Endodermal cell (in vitro differentiated cells): ENCODE measurements around the gene RNF130. TPM values are rescaled to one million over a fixed set of nuclear protein-coding genes. Genes with fewer than 3 reads are reported as not detected.

Source experiments
- DNase-seq: peaks from one replicate; pipeline ENCODE4 v3.0.0-alpha.2; 2017
- H3K27ac ChIP-seq: 2 replicates; pipeline ENCODE4 v1.5.1; 2013; ENCODE audit warnings: mild to moderate bottlenecking, low read depth, low read length, moderate library complexity
- H3K27me3 ChIP-seq: 2 replicates; pipeline ENCODE4 v1.6.1; 2013; ENCODE audit warnings: mild to moderate bottlenecking, low read length, moderate library complexity; ENCODE audit not compliant: insufficient read depth, control insufficient read depth, poor library complexity, severe bottlenecking
- H3K36me3 ChIP-seq: 2 replicates; pipeline ENCODE4 v1.7.0; 2013; ENCODE audit warnings: mild to moderate bottlenecking, low read length, moderate library complexity; ENCODE audit not compliant: control insufficient read depth, insufficient read depth
- H3K4me1 ChIP-seq: one replicate; pipeline ENCODE4 v1.7.0; 2013; ENCODE audit warnings: low read length; ENCODE audit not compliant: control insufficient read depth, insufficient read depth
- H3K4me3 ChIP-seq: 2 replicates; pipeline ENCODE4 v1.5.1; 2013; ENCODE audit warnings: mild to moderate bottlenecking, low read length, moderate library complexity
- H3K9ac ChIP-seq: 2 replicates; pipeline ENCODE4 v1.6.1; 2013; ENCODE audit warnings: mild to moderate bottlenecking, low read length, moderate library complexity; ENCODE audit not compliant: poor library complexity, severe bottlenecking; ENCODE audit errors: extremely low read depth
- H3K9me3 ChIP-seq: 2 replicates; pipeline ENCODE4 v1.6.1; 2013; ENCODE audit warnings: mild to moderate bottlenecking, low read length, moderate library complexity; ENCODE audit not compliant: control insufficient read depth
- H3K27ac Mint-ChIP-seq: 2 replicates; pipeline ENCODE4 v1.8.0; 2020; ENCODE audit warnings: mixed read lengths
- H3K27me3 Mint-ChIP-seq: 2 replicates; pipeline ENCODE4 v1.8.0; 2021; ENCODE audit warnings: mild to moderate bottlenecking, mixed read lengths; ENCODE audit not compliant: insufficient read depth
- H3K36me3 Mint-ChIP-seq: 2 replicates; pipeline ENCODE4 v1.8.0; 2020; ENCODE audit warnings: low read depth, mixed read lengths
- H3K4me1 Mint-ChIP-seq: 2 replicates; pipeline ENCODE4 v1.8.0; 2020; ENCODE audit warnings: mixed read lengths
- H3K4me3 Mint-ChIP-seq: 2 replicates; pipeline ENCODE4 v1.8.0; 2020; ENCODE audit warnings: mild to moderate bottlenecking, moderate library complexity, mixed read lengths
- H3K9me3 Mint-ChIP-seq: 2 replicates; pipeline ENCODE4 v1.8.0; 2020; ENCODE audit warnings: mild to moderate bottlenecking, mixed read lengths
- WGBS, 2 experiments: methylation state at CpG; one replicate each; pipeline versions ENCODE4 v1.1.5 to v1.1.7; 2013; ENCODE audit warnings: missing lambda C conversion rate in 2 of 2, mixed read lengths in 1 of 2; ENCODE audit not compliant: insufficient coverage in 1 of 2, insufficient read length in 1 of 2; 5-methylcytosine and 5-hydroxymethylcytosine counted together
- total RNA-seq, 2 donors: library from RNA; stranded (reverse); fragmentation: NEBNext Ultra II Directional in 1 of 2; extraction: Animal tissue kit (Norgen Biotek cat#: 25700) in 1 of 2; gene quantifications; 2 replicates in 1 of 2; 3 replicates in 1 of 2; pipeline ENCODE4 v1.2.1, GENCODE V29; 2021
- TF ChIP-seq, protein P1 (sequence below): fragments of 200-600 bp; sonication (generic); conservative IDR thresholded peaks from 2 replicates; pipeline ENCODE4 v1.5.0; 2021; ENCODE audit warnings: antibody characterized with exemption, mild to moderate bottlenecking

The RNF130 gene
- total RNA-seq, 2 donors from 2014 or later, result 64.7 to 74.4 TPM

DNA sequence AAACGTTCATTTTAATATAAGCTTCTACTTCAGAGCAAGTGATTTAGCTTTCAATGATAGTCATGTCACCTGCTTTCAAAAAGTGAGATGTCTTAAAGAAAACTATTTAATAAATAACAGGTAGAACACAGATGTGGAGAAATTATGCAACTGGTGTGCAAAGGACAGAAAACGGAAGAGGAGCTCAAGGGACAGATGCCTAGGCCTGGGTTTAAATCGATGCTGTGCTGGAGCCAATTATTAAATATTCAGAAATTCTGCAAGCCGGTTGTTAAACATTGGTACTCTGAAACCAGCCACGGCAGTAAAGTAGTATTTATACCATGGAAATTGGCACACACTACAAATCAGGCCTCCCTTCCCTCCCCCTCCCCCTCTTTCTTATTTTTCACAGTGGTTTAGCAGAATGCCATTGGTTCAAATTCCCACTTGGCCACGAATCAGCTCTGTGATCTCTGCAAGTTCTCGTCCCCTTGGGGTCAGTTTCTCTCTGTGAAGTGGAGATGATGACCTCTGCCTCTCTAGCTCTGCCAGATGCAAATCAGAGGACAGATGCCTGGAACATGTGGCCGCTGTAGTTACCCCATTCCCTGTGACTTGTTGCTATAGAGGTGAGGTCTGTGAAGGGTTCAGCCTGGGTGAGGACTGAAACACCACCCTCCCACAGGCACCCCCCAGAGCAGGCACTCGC is 6.2 kb upstream of the RNF130 start:
- no peak overlapping the region for H3K4me3 Mint-ChIP-seq
- Histone ChIP-seq H3K4me3 (no peak overlapping the region), H3K4me1 (no peaks in the 10 kb centered on the region), H3K9me3 (peaks cover 3% of the 10 kb centered on the region), H3K27ac (no peak overlapping the region), H3K27me3 (peaks cover 3% of the 10 kb centered on the region), H3K9ac (no peak overlapping the region), H3K36me3 (no peaks in the 10 kb centered on the region)
- H3K9me3 Mint-ChIP-seq, result peaks cover 32% of the 10 kb centered on the region
- 92 to 95% methylated on average over 6 to 9 of the region's 9 CpGs for WGBS, 2 experiments
- H3K27me3 Mint-ChIP-seq, result peaks cover 37% of the 10 kb centered on the region
- peaks cover 3% of the 10 kb centered on the region for H3K4me1 Mint-ChIP-seq
- no peak overlapping the region for H3K27ac Mint-ChIP-seq
- TF ChIP-seq, protein P1, sequence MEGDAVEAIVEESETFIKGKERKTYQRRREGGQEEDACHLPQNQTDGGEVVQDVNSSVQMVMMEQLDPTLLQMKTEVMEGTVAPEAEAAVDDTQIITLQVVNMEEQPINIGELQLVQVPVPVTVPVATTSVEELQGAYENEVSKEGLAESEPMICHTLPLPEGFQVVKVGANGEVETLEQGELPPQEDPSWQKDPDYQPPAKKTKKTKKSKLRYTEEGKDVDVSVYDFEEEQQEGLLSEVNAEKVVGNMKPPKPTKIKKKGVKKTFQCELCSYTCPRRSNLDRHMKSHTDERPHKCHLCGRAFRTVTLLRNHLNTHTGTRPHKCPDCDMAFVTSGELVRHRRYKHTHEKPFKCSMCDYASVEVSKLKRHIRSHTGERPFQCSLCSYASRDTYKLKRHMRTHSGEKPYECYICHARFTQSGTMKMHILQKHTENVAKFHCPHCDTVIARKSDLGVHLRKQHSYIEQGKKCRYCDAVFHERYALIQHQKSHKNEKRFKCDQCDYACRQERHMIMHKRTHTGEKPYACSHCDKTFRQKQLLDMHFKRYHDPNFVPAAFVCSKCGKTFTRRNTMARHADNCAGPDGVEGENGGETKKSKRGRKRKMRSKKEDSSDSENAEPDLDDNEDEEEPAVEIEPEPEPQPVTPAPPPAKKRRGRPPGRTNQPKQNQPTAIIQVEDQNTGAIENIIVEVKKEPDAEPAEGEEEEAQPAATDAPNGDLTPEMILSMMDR, result no peak
- no peak for DNase-seq
- no peaks in the 10 kb centered on the region for H3K36me3 Mint-ChIP-seq

DNA sequence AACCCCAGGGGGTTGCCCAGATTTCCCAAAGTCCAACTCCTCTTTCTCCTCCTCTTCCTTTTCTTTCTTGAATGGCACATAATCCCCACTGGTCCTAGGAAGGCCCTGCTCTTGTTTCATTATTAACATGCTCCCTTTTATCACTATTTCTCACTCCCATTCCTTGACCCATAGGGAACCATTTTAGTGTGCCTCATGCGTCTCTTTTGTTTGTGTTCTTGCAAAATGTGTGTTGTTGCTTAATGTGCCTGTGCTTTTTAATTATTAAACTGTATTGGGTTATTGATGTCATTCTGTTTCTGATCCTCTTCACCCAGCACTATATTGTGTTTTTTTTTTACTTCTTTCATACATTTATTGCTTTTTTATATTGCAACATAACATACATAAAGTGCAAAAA is 4.1 kb upstream of the RNF130 start:
- Mint-ChIP-seq H3K9me3 (peaks cover 36% of the 10 kb centered on the region), H3K27me3 (peaks cover 43% of the 10 kb centered on the region), H3K27ac (no peak overlapping the region), H3K4me1 (no peaks in the 10 kb centered on the region), H3K4me3 (no peak overlapping the region), H3K36me3 (peaks cover 3% of the 10 kb centered on the region)
- H3K27me3 ChIP-seq, result peaks cover 8% of the 10 kb centered on the region
- H3K36me3 ChIP-seq, result no peaks in the 10 kb centered on the region
- H3K4me1 ChIP-seq, result no peaks in the 10 kb centered on the region
- TF ChIP-seq, protein P1, result no peak
- peaks cover 9% of the 10 kb centered on the region for H3K9me3 ChIP-seq
- H3K27ac ChIP-seq, result no peak overlapping the region
- no peak overlapping the region for H3K9ac ChIP-seq
- WGBS, 2 experiments, result 100% methylated on average over 1 of the region's 1 CpG; no CpG with 5 or more reads in 1 of the 2 experiments
- DNase-seq, result no peak
- H3K4me3 ChIP-seq, result no peak overlapping the region

DNA sequence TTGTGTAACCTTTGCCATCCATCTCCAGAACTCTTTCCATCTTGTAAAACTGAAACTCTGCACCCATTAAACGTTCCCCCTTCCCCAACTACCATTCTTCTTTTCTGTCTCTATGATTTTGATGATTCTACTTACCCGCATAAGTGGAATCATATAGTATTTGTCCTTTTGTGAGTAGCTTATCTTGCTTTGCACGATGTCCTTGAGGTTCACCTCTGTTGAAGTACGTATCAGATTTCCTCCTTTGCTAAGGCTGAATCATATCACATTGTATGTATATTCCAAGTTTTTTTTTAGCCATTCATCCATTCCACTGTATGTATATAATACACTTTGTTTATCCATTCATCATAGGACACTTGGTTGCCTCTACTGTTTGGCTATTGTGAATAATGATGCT is 2.9 kb upstream of the RNF130 start:
- H3K27me3 ChIP-seq, result peaks cover 8% of the 10 kb centered on the region
- no peaks in the 10 kb centered on the region for H3K4me1 ChIP-seq
- Mint-ChIP-seq H3K36me3 (peaks cover 3% of the 10 kb centered on the region), H3K9me3 (peaks cover 31% of the 10 kb centered on the region), H3K27me3 (peaks cover 35% of the 10 kb centered on the region), H3K27ac (no peak overlapping the region), H3K4me3 (no peak overlapping the region), H3K4me1 (peaks cover 9% of the 10 kb centered on the region)
- H3K9ac ChIP-seq, result no peak overlapping the region
- WGBS, 2 experiments, result 86 to 100% methylated on average over 1 to 4 of the region's 4 CpGs
- DNase-seq, result no peak
- peaks cover 9% of the 10 kb centered on the region for H3K9me3 ChIP-seq
- H3K36me3 ChIP-seq, result no peaks in the 10 kb centered on the region
- H3K27ac ChIP-seq, result no peak overlapping the region
- no peak overlapping the region for H3K4me3 ChIP-seq
- TF ChIP-seq, protein P1, result no peak
